ENCODE data around the gene FNDC5. TPM values are rescaled to one million over a fixed set of nuclear protein-coding genes. Genes with fewer than 3 reads are reported as not detected.
A peak's percentile ranks its signal among the peaks of the same experiment; 100 is the strongest.

The FNDC5 gene
- total RNA-seq, 1 donor from 2014 or later: 2.0 TPM

DNA sequence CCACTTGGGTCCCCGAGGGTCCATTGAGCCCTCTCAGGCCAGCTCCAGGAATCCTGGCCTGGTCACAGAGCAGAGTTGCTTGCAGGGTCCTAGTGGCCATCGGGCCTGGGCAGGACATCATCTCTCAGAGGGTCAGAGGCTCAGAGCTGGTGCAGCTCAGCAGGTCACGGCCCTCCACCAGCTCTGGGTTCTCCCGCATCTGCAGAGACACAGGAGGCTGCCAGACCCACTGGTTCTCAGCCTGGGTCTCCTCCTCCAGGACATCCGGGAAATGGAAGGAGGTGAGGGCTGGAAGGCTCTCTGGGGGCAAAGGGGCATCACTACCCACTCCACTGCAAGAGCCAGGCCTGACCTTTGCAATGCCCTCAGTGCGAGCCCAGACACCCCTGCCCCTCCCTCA, 24.0 kb upstream of the FNDC5 start:
- Mint-ChIP-seq H3K27ac (ENCODE audit: unreplicated experiment) (no peak overlapping the region), H3K4me3 (ENCODE audit: unreplicated experiment) (no peak overlapping the region), H3K36me3 (ENCODE audit: unreplicated experiment) (no peaks in the 10 kb centered on the region), H3K4me1 (ENCODE audit: unreplicated experiment) (peaks cover 13% of the 10 kb centered on the region), H3K27me3 (ENCODE audit: unreplicated experiment) (peaks cover 25% of the 10 kb centered on the region), H3K9me3 (ENCODE audit: unreplicated experiment) (no peaks in the 10 kb centered on the region)
- no peak for DNase-seq (ENCODE audit: extremely low spot score, unreplicated experiment)
- TF ChIP-seq CTCF (IDR thresholded peaks at IDR 0.05): no peak

DNA sequence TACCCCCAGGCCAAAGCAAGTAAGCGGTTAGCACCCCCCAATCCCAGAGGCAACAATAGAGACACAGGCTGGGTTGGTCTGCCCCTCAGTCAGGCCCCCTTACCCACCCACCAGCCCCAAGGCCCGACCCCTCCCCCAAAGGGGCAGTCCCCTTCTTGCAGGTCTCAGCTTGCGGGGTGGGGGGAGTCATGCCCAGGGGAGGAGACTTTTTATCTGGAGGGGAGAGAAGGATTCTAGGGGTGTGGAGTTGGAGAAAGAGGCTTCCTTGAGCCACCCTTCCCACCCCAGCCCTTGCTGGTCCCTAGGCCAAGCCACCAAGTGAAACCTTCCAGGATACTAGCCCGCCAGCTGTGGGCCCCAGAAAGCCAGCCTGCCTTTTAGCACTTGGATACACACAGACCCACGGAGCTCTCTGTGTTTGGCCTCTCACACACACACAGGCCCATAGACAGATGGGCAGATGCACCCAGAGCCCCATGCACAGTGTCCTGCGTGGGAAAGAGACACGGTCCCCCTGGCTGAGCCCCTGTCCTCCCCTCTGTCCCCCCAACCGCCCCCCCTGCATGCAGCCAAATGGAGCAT, 23.4 kb upstream of the FNDC5 start:
- no peaks in the 10 kb centered on the region for H3K36me3 Mint-ChIP-seq (ENCODE audit: unreplicated experiment)
- H3K27me3 Mint-ChIP-seq (ENCODE audit: unreplicated experiment): peaks cover 30% of the 10 kb centered on the region
- no peaks in the 10 kb centered on the region for H3K9me3 Mint-ChIP-seq (ENCODE audit: unreplicated experiment)
- TF ChIP-seq CTCF (IDR thresholded peaks at IDR 0.05): no peak
- H3K27ac Mint-ChIP-seq (ENCODE audit: unreplicated experiment): no peak overlapping the region
- peaks cover 13% of the 10 kb centered on the region for H3K4me1 Mint-ChIP-seq (ENCODE audit: unreplicated experiment)
- peak overlapping the region; percentile 73 for H3K4me3 Mint-ChIP-seq (ENCODE audit: unreplicated experiment)
- DNase-seq (ENCODE audit: extremely low spot score, unreplicated experiment): no peak

- no peaks in the 10 kb centered on the region for H3K36me3 Mint-ChIP-seq (ENCODE audit: unreplicated experiment)
- DNase-seq (ENCODE audit: extremely low spot score, unreplicated experiment): no peak
- H3K4me1 Mint-ChIP-seq (ENCODE audit: unreplicated experiment): peaks cover 13% of the 10 kb centered on the region
- H3K9me3 Mint-ChIP-seq (ENCODE audit: unreplicated experiment): no peaks in the 10 kb centered on the region
- H3K27ac Mint-ChIP-seq (ENCODE audit: unreplicated experiment): no peak overlapping the region
- H3K4me3 Mint-ChIP-seq (ENCODE audit: unreplicated experiment): peak overlapping the region; percentile 73
- H3K27me3 Mint-ChIP-seq (ENCODE audit: unreplicated experiment): peaks cover 33% of the 10 kb centered on the region
- TF ChIP-seq CTCF (IDR thresholded peaks at IDR 0.05): peak; percentile 33
Observed at GRCh38 chr1:32893198-32894018, 22.7 kb upstream of the FNDC5 start.

- Mint-ChIP-seq H3K9me3 (ENCODE audit: unreplicated experiment) (no peaks in the 10 kb centered on the region), H3K4me1 (ENCODE audit: unreplicated experiment) (peaks cover 13% of the 10 kb centered on the region), H3K27me3 (ENCODE audit: unreplicated experiment) (peaks cover 39% of the 10 kb centered on the region), H3K36me3 (ENCODE audit: unreplicated experiment) (no peaks in the 10 kb centered on the region), H3K4me3 (ENCODE audit: unreplicated experiment) (peak overlapping the region; percentile 73), H3K27ac (ENCODE audit: unreplicated experiment) (no peak overlapping the region)
- TF ChIP-seq CTCF (IDR thresholded peaks at IDR 0.05): peak; percentile 74
- no peak for DNase-seq (ENCODE audit: extremely low spot score, unreplicated experiment)
Observed at GRCh38 chr1:32892368-32893197, 21.9 kb upstream of the FNDC5 start.

DNA sequence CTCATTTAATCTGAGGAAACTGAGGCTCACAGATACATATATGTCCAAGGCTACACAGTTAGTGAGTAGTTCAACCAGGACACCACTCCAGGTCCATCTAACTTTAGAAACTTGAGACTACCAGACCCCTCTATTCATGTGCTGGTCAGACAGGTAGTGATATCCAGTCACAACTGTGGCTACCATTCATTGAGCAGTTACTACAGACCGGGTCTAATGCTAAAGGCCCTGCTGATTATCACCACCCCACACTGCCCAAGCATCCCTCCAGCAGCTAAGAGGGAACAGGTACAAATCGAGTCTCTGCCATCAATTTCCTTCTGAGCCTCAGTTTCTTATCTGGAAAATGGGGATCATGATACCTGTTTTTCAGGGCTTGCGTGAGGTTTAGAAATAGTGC, 20.9 kb upstream of the FNDC5 start:
- Mint-ChIP-seq H3K27me3 (ENCODE audit: unreplicated experiment) (peaks cover 43% of the 10 kb centered on the region), H3K4me1 (ENCODE audit: unreplicated experiment) (peaks cover 13% of the 10 kb centered on the region), H3K4me3 (ENCODE audit: unreplicated experiment) (no peak overlapping the region), H3K27ac (ENCODE audit: unreplicated experiment) (no peak overlapping the region), H3K9me3 (ENCODE audit: unreplicated experiment) (no peaks in the 10 kb centered on the region), H3K36me3 (ENCODE audit: unreplicated experiment) (no peaks in the 10 kb centered on the region)
- no peak for TF ChIP-seq CTCF (IDR thresholded peaks at IDR 0.05)
- no peak for DNase-seq (ENCODE audit: extremely low spot score, unreplicated experiment)

All from osteocyte (in vitro differentiated cells).